ENCODE results near the gene CACNA1I.

DNA sequence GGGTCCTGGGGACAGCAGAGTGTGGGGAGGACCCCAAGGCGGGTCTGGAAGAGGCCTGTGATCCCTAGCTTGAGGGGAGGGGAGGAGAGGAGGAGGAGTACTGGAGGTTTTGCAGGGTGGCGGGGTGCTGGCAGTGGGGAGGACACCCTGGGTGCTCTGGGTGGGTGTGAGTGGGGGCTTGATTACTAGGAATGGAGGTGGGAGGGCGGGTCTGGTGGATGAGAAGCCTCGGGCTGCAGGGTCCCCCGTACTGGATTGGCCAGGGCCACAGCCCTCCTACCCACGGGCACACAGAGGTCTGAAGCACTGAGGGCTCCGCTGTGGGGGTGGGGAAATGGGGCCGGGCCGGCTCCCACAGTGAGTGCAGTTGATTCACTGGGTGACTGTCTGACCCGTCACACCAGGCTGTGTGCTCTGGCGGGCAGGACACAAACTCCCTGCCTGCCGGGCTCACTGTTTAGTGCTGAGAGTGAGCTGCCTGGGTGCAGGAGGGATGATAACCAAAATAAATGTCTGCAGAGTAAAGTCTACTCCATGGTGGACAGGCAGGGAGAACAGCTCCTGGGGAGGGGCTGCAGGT lies 114.2 kb downstream of the CACNA1I start:
- TF ChIP-seq, protein P1, sequence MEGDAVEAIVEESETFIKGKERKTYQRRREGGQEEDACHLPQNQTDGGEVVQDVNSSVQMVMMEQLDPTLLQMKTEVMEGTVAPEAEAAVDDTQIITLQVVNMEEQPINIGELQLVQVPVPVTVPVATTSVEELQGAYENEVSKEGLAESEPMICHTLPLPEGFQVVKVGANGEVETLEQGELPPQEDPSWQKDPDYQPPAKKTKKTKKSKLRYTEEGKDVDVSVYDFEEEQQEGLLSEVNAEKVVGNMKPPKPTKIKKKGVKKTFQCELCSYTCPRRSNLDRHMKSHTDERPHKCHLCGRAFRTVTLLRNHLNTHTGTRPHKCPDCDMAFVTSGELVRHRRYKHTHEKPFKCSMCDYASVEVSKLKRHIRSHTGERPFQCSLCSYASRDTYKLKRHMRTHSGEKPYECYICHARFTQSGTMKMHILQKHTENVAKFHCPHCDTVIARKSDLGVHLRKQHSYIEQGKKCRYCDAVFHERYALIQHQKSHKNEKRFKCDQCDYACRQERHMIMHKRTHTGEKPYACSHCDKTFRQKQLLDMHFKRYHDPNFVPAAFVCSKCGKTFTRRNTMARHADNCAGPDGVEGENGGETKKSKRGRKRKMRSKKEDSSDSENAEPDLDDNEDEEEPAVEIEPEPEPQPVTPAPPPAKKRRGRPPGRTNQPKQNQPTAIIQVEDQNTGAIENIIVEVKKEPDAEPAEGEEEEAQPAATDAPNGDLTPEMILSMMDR (IDR thresholded peaks at IDR 0.05 in 4 of 5, conservative IDR thresholded peaks at IDR 0.05 in 1 of 5) = no peak
- no peak for TF ChIP-seq POLR2A (IDR thresholded peaks at IDR 0.05)
